HG03280 (cell line): ENCODE results near the gene TMC3.
"Not testable (repeated sequence)": the region's sequence is repeated elsewhere in the genome, so short reads cannot be mapped to it uniquely, and the experiment has no call there.

Source experiments
- ATAC-seq: cut with Tn5 transposase; IDR thresholded peaks from one replicate; pipeline ENCODE4 v1.9.1; 2021; ENCODE audit warnings: mild to moderate bottlenecking, moderate library complexity; ENCODE audit not compliant: unreplicated experiment

TMC3 gene

GRCh38 chr15:81373775-81374395 lies at the start of gene TMC3:
Gene TMC3, minus strand, starts transcription at chr15:81374213. Its CDS starts 136 bp downstream, at chr15:81374077.
- no peak for ATAC-seq

- ATAC-seq = no peak
Observed at GRCh38 chr15:81421461-81421860, 47.4 kb upstream of the TMC3 start.

GRCh38 chr15:81419332-81419943 lies 45.4 kb upstream of the TMC3 start:
- ATAC-seq = no peak

- ATAC-seq = no peak
Observed at GRCh38 chr15:81418891-81419290, 44.9 kb upstream of the TMC3 start.

- no peak for ATAC-seq
Observed at GRCh38 chr15:81418444-81418843, 44.4 kb upstream of the TMC3 start.

GRCh38 chr15:81414274-81414968 lies 40.4 kb upstream of the TMC3 start:
- ATAC-seq = not testable (repeated sequence)

- ATAC-seq = no peak
Observed at GRCh38 chr15:81413851-81414250, 39.8 kb upstream of the TMC3 start.

GRCh38 chr15:81411969-81412633 lies 38.1 kb upstream of the TMC3 start:
- no peak for ATAC-seq

- ATAC-seq = no peak
Observed at GRCh38 chr15:81411051-81411450, 37.0 kb upstream of the TMC3 start.

- no peak for ATAC-seq
Observed at GRCh38 chr15:81410318-81410753, 36.3 kb upstream of the TMC3 start.

GRCh38 chr15:81407718-81408117 lies 33.7 kb upstream of the TMC3 start:
- ATAC-seq = no peak

- no peak for ATAC-seq
Observed at GRCh38 chr15:81407176-81407575, 33.2 kb upstream of the TMC3 start.

- no peak for ATAC-seq
Observed at GRCh38 chr15:81400640-81401236, 26.7 kb upstream of the TMC3 start.

- no peak for ATAC-seq
Observed at GRCh38 chr15:81398910-81399551, 25.0 kb upstream of the TMC3 start.

GRCh38 chr15:81398456-81398855 lies 24.4 kb upstream of the TMC3 start:
- no peak for ATAC-seq

GRCh38 chr15:81394603-81395002 lies 20.6 kb upstream of the TMC3 start:
- no peak for ATAC-seq

- ATAC-seq = no peak
Observed at GRCh38 chr15:81391657-81392056, 17.6 kb upstream of the TMC3 start.

- ATAC-seq = no peak
Observed at GRCh38 chr15:81388436-81388770, 14.4 kb upstream of the TMC3 start.

- ATAC-seq = no peak
Observed at GRCh38 chr15:81387621-81388435, 13.8 kb upstream of the TMC3 start.

- ATAC-seq = no peak
Observed at GRCh38 chr15:81386947-81387346, 12.9 kb upstream of the TMC3 start.
